ENCODE results near the gene RELN.

Gene RELN

DNA sequence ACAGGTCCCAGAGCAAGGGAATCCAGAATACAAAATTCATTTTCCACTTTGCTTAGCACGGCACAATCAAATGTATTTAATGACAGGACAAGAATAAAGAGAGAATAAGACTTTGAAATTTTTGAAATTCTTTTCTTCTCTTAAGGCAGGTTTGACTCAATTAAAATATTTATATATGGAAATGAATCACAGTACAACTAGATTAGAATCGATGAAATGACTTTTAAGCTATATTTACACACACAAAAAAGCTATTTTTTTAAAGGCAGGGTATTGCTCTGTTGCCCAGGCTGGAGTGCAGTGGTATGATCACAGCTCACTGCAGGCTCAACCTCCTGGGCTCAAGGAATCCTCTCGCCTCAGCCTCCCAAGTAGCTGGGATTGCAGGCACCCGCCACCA, 278.0 kb downstream of the RELN start:
- no peak for DNase-seq

DNA sequence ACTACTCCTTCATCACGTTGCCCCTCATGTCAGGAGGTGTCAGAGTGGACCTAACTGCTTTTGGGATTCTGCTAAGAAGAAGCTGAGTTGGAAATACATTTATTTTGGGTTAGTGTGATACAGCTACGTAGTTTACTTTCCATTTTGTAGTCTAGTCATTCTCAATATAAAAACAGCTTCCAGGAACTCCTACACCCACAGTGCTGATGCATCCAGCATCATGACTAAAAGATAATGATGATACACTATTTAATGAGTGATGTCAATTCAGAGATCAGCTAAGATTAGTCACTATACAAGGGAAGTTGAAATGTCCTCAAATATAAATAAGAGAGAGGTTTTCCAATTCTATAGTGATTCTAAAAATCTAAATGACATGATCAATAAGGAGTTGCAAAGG, 279.2 kb downstream of the RELN start:
- DNase-seq: no peak

DNA sequence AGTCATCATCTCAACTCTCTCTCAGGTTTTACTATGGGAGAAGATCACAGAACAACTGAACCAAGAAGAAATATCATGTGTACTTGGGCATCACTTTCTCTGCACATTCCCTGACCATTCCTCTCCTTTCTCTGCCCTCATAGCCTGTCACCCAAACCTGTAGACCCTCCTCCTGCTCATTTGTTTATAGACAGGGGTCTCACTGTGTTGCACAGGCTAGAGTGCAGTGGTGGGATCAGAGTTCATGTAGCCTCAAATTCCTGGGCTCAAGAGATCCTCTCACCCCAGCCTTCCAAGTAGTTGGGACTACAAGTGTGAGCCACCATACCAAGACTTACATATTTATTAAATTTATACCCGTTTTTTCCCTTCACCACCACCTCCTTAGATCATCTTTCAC, 282.7 kb downstream of the RELN start:
- DNase-seq: no peak

DNA sequence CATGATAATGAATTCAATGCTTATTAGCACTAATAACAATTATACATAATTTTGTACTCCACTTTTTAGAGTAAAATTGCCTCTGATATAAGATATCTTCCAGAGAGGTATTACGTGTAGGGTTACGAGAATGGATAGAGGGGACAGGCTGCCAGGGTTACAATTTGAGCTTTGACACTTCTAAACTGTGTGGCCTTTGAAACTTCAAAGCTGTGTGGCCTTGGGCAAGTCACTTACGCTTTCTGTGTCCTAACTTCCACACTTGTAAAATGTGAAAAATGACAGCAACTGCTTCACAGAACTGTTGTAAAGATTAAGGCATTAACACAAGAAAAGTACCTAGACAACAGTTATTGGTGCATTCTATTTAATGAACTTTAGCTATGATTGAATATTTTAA, 283.9 kb downstream of the RELN start:
- no peak for DNase-seq

DNA sequence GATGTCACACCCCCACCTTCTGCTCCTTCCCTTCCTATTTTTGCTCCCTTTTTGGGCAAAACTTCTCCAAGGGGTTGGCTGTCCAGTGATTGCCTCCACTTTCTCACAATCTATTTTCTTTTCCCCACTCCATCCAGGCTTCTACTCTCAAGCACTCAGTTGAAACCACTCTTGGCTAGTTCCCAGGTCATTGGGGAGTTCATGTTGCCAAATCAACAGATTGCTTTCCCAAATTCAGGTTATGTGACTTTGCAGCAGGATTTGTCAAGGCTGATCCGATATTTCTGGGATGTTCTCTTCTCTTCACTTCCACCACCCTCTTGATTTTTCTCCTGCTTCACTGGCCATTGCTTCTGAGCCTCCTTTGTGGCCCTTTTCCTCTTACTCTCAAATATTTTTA, 284.8 kb downstream of the RELN start:
- no peak for DNase-seq

DNA sequence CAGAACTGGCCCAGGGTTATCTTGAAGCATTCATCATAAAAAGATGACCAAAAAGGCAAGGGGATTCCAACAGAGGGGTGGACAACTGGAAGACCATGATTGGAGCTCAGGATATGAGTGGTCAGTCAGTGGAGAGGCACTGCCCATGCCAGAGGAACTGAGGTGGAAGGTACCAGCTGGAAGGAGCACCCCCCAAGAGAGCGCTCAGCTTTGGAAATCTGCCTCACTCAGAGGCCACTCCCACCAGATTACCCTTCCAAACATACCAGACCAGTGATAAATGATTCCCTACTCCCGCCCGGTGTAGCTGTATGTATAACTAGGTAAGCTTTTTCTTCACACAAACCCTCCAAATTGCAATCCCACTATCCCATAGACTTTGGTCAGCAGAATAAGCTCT, 286.5 kb downstream of the RELN start:
- DNase-seq: no peak

DNA sequence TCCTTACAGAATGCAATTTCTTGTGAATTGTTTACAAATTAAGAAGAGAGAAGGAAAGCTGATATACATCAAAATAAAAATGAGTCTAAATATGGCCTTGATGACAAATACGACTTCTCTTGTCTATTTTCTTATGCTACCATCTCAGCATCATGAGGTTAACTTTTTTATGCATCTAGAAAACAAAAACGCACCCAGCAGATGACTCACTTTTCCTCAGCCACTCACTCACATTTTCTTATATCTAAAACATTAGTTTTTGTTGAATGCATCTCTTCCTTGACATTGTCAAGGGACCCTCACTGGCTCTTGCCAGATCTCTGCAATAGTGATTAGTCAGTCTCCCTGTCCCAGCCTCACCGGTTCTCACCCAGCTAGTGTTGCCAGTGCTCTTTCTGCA, 287.0 kb downstream of the RELN start:
- DNase-seq: no peak

DNA sequence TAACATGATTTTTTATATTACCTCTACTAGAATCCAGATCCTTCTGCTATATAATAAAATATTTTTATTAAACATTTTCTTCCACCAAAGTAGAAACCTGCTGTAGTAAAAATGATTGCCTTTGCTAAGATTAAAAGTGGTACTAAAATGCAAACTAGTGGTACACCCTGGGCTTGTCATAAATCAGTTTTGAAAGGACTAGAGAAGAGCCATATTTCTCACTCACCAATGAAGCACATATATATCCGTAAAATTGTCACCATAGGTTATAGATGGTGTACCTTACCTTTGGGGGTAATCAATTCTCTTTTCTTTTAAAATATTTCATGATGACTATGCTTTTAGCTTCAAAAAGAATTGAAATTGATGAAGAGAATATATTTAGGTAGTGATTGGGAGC, 290.4 kb downstream of the RELN start:
- DNase-seq: no peak

DNA sequence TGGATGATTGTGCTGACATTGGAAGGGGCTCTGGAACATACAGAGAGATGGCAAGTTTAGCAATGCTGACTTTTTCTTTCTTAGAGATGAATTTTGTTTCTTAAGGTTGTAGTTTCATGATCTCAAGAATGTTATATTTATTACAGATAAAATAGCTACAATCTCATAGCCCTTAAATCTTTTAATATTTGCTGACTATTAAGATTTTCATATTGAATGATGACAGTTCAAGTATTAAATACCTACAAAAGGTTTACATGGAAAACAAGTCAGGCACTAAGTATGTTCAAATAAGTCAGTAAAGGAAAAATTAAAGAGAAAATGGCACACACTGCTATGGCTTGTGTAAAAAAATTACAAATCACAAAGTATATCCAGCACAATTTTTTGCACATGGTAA, 291.4 kb downstream of the RELN start:
- no peak for DNase-seq

DNA sequence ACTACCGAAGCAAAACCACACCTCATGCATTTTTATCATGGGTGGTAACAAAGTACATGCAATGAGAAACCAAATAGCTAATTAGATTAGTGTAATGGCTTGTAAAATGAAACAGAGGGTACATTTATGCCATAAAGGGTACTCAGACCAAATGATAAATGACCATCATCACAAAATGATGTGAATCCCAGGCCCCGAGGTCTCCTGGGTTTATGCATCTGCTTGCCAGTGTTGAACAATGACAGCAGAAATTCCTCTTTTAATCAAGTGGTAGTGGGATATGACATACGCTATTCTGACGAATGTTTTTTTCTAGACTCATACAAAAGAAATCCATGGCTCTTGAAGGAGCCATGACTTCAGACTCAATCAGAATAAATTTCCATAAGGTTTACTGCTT, 293.9 kb downstream of the RELN start:
- DNase-seq: no peak

DNA sequence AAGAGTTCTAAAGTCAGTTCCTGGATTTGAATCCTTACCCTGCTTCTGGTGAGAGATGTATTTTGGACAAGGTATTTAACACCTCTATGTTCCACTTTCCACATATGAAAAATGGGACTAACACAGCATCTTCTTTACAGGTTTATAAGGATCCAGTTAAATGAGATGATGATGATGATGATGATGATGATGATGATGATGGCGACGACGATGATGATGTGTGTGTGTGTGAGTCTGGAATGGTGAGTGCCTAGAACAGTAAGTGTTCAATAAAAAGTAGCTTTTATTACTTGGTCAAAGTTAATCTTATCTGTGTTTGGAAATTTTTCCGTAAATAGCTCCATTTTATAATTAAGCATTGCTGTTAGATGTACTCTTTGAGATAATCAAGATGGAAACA, 295.2 kb downstream of the RELN start:
- DNase-seq: no peak

DNA sequence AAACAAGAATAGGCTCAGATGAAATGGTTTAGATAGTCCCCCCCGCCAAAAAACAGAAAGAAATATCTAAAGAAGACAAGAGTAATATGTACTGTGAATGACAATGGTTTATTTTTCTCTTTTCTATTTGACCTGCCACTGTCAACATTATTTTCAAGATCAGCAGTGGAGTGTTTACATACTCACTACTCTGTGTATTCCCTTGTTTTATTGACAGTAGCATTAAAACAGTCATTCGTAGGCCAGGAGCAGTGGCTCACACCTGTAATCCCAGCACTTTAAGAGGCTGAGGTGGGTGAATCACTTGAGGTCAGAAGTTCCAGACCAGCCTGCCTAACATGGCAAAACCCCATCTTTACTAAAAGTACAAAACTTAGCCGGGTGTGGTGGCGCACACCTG, 298.2 kb downstream of the RELN start:
- no peak for DNase-seq

DNA sequence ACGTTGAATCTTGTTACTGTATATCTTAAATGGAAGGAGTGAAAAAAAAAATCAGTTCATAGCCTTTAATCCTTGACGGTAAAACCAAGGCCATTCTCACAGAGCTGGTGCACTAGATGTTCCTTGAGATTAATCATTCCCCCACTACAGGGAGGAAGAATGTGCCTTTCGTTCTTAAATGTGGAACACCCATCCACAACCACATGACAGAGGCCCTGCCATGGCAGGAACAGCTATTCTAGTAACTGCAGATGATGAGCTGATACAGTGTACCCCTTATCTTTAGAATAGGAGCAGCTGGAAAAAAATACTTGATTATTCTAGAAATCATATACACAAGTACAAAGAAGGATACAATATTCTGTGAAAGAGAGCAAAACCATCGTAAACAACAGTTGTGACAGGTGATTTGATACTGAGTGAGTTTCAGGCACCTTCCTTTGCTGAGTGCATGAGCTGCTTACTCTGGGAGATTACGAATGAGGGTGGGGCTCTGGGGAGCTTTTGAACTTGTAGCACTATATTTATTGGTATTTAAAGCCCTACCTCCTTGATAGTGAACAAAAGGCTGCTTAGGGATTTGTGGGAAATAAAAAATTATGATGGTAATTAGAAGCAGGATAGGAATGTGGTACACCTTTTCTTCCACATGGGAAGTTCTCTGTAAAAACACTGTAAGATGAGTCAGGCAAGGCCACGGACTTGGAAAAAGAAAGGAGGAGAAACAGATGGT, 299.1 kb downstream of the RELN start:
- no peak for DNase-seq

DNA sequence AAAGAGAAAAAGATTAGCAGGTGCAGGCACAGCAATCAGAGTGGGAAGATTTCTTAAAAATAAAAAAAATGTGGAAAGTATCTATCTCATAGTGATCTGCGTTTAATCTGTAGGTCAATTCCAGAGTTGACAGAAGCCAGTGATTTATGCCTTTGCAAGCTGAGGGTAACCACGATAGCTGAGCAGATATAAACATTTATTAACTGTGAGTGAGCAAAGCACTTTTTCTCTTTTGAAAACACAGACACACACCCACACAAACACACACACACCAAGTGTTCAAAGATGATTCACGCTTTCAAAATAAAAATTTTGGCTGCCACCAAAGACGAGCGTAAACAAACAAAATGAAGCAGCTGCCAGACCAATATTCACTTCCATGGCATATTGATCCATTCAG, 300.2 kb downstream of the RELN start:
- DNase-seq: no peak

DNA sequence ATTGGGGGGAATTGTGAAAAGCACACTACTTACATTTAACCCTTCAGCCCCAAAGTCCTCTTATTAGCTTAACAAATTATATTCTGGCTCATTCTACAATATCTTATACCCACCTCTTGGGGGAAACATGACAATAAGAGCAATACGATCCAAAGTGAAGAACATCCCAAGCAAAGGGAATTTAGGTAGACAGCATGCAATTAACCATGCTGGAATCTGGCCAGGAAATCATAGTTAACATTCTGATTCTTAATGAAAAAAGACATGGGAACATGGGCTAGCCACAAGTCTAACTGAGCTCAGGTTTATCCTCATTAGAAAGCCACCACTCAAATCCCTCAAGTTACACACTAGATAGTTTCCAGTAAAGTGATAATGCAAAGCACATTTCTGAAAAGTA, 301.5 kb downstream of the RELN start:
- no peak for DNase-seq

DNA sequence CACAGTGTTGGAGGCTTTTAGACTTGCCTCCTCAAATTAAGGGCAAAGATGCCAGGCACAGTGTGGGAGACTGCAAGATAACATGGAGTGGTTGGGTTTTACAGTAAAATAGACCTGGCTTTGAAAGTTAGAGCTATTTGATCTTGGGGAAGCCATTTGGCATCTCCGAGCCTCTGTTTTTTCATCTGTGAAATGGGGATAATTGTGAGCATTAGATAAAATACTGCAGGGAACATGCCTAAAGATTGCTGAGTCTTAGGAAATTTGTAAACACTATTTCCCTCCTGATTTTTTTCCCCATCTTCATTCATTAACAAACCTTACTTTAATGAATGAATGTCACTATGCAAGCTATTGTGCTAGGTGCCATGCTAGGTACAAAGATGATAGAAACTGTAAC, 302.2 kb downstream of the RELN start:
- no peak for DNase-seq

DNA sequence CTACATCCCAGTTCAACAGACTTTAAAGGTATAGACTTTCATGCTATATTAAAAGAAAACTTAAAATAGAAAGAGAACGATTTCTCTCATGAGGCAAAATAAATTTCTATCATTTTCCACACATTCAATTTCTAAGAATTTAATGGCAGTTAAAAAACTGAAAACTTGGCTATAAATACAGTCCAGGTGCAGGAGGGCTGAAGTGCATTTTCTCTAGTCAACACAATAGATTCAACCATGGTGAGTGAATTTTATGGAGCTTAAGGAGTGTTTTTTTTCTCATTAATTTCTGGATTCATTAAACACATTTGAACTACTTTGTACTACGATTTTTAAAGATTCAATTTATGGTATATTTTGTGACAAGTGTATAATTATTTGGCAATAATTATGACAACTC, 302.7 kb downstream of the RELN start:
- DNase-seq: no peak

DNA sequence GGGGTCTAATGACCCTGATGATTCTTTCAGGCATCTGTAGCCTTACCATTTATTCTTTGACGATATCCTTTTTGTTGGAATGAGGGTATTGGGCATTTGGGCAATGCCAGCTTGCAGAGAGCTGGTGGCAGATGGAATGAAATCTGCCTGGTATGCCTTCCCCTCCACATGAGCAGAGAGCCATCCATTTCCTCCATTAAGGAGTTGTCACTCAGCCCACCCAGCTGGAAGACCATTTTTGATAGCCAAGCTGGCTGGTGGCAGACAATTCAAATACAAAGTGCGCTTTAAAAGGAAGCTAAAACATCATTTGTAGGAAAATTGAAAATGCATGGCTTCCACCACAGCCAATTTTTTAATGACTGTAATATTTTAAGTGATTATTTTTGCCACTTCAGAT, 303.4 kb downstream of the RELN start:
- no peak for DNase-seq

DNA sequence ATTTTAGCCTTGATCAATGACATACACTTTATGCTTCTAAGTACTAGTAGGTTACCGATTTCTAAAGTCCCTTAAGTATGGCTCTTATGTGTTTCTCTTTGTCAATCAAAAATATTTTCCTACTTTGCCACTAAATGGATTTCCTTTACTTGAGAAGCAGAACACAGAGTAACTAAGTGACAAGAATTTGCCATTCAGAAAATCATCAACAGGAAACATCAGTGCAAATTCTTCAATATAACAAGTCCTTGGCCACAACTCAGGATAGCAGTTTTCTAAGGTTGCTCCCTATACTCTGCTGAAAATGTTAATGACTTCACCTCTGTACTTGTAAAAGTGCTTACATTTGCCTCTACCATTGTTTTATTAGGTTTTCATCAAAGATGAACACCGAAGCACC, 303.8 kb downstream of the RELN start:
- DNase-seq: no peak

DNA sequence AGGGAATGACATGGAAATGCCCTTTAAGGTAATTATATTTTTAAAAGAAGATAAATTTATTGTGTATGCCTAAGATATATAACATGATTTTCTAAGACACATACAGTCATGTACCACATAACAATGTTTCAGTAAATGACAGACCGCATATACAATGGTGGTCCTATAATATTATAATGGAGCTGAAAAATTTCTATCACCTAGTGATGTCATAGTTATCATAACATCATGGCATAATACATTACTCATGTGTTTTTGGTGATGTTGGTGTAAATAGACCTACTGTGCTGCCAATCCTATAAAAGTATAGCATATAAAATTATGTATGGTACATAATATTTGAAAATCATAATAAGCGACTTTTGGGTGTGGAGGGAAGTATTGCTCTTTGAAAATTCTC, 306.1 kb downstream of the RELN start:
- no peak for DNase-seq

DNA sequence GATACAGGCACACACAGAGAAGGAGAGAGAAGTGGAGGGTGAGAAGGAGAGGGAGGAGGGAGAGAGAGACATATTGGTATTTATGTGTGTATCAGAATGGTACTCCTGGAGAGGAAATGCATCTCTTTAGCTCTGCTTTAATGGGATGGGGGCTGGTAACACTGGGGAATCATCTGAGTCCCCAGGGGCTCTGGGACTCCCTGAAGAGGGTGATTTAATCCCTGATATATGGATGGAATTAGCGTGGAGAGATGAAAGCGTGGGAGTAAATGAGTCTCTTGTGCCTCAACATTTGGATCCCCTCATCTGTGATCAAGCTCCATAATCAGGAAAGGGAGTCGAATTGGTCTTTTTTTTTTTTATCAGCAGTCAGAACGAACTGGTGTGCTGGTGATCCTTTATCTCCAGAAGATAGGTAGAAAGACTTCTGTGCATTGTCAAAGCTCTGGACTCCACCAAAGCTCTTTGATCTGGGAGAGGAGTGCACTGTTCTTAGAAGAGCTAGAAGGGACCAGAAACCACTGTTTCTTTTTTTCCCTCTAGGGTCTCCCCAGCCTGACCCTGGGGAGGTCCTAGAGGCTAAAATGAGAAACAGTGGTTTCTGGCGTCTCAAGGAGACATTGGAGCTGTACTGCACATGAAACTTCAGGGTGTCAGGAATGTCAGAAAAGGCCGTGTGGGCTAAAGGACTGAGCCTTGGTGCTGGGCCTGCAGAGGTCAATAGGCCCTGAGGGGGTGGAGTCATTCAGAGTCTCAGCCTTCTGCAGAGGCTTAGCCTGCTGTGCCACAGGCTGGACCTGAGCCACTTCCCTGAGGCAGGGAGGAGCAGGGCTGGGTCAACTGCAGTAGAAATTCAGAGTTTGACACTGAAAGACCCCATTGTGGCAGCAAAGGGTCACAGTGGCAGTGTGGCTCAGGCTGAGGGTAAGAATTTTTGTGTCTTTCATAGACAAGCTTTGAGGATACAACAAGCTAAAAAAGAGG, 309.0 kb downstream of the RELN start:
- no peak for DNase-seq

DNA sequence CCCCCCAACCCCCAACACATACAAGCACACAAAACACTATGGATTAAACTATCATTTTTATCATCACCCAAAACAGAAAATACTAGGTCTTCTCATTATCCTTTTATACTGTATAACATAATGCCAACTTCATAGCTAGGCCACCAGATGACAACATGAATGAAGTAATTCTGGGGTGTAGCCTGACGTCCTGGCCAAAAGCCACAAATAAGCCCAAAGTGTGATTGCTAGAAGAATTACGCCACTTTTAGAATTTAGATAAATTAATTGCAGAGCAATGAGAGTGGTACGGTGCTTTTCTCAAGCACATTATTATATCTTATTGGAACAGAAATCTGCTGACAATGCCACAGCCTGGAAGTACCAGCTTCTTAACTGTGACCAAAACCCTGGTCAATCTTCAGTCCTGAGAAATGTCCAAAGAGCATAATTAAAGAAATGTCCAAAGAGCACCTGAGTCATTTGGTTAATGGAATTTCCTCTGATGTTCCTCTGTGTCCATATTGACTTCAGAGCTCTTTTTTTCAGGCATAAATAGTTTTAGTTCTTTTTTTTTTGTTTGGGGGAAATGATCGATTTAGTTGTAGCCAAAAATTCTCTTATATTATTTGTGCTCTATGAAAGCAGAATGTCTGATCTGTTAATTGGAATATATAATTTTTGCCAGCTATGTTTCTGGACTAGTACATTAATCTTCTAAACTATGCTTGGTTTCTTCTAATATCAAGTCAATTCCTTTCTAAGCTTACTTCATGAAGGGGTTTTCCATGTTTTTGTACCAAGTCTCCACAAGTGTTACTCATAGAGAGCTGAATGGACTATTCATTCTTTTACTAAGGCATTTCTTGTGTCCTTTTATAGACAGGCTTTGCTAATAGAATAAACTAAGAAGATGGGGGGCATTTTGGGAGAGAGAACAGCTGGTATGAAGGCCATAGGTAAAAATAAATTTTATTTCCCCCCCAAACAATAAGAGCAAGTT, 310.0 kb downstream of the RELN start:
- DNase-seq: no peak

DNA sequence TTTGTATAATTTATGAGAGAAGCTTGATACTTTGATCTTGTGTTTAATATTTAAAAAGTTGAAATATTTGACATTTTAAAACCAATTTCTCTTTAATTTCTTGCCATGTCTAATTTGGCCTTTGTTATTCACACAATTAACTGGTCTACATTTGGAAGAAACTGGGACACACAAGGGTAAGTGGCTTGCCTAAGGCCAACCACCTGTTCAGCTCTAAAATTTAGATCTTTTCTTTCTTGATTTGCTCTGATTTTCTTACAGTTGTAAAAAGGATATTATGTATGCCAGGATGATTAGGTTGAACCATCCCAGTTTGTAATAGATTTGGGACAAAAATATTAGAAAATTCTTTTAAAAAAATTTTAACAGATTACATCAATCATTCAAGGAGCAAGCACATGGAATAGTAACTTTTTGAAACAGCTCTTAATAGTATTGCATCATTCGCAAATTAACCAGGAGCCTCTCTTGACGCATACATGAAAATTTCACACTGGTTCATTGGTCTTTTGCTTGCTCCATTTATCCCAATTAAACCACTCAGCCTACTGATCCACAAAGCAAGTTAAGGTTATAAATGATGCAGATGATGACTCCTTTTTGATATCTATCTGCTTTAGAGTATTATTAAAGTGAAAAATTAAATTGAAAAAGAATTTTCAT, 321.0 kb downstream of the RELN start:
- DNase-seq: no peak
